Endodermal cell (in vitro differentiated cells): Measurements from ENCODE around the gene GALNT18. TPM values are rescaled to one million over a fixed set of nuclear protein-coding genes. Genes with fewer than 3 reads are reported as not detected.

Source experiments
- DNase-seq: peaks from one replicate; pipeline ENCODE4 v3.0.0-alpha.2; 2017
- H3K27ac ChIP-seq: 2 replicates; pipeline ENCODE4 v1.5.1; 2013; ENCODE audit warnings: mild to moderate bottlenecking, low read depth, low read length, moderate library complexity
- H3K27me3 ChIP-seq: 2 replicates; pipeline ENCODE4 v1.6.1; 2013; ENCODE audit warnings: mild to moderate bottlenecking, low read length, moderate library complexity; ENCODE audit not compliant: insufficient read depth, control insufficient read depth, poor library complexity, severe bottlenecking
- H3K36me3 ChIP-seq: 2 replicates; pipeline ENCODE4 v1.7.0; 2013; ENCODE audit warnings: mild to moderate bottlenecking, low read length, moderate library complexity; ENCODE audit not compliant: control insufficient read depth, insufficient read depth
- H3K4me1 ChIP-seq: one replicate; pipeline ENCODE4 v1.7.0; 2013; ENCODE audit warnings: low read length; ENCODE audit not compliant: control insufficient read depth, insufficient read depth
- H3K4me3 ChIP-seq: 2 replicates; pipeline ENCODE4 v1.5.1; 2013; ENCODE audit warnings: mild to moderate bottlenecking, low read length, moderate library complexity
- H3K9ac ChIP-seq: 2 replicates; pipeline ENCODE4 v1.6.1; 2013; ENCODE audit warnings: mild to moderate bottlenecking, low read length, moderate library complexity; ENCODE audit not compliant: poor library complexity, severe bottlenecking; ENCODE audit errors: extremely low read depth
- H3K9me3 ChIP-seq: 2 replicates; pipeline ENCODE4 v1.6.1; 2013; ENCODE audit warnings: mild to moderate bottlenecking, low read length, moderate library complexity; ENCODE audit not compliant: control insufficient read depth
- H3K27ac Mint-ChIP-seq: 2 replicates; pipeline ENCODE4 v1.8.0; 2020; ENCODE audit warnings: mixed read lengths
- H3K27me3 Mint-ChIP-seq: 2 replicates; pipeline ENCODE4 v1.8.0; 2021; ENCODE audit warnings: mild to moderate bottlenecking, mixed read lengths; ENCODE audit not compliant: insufficient read depth
- H3K36me3 Mint-ChIP-seq: 2 replicates; pipeline ENCODE4 v1.8.0; 2020; ENCODE audit warnings: low read depth, mixed read lengths
- H3K4me1 Mint-ChIP-seq: 2 replicates; pipeline ENCODE4 v1.8.0; 2020; ENCODE audit warnings: mixed read lengths
- H3K4me3 Mint-ChIP-seq: 2 replicates; pipeline ENCODE4 v1.8.0; 2020; ENCODE audit warnings: mild to moderate bottlenecking, moderate library complexity, mixed read lengths
- H3K9me3 Mint-ChIP-seq: 2 replicates; pipeline ENCODE4 v1.8.0; 2020; ENCODE audit warnings: mild to moderate bottlenecking, mixed read lengths
- CTCF ChIP-seq: fragments of 200-600 bp; sonication (generic); conservative IDR thresholded peaks from 2 replicates; pipeline ENCODE4 v1.5.0; 2021; ENCODE audit warnings: antibody characterized with exemption, mild to moderate bottlenecking
- WGBS, 2 experiments: methylation state at CpG; one replicate each; pipeline versions ENCODE4 v1.1.5 to v1.1.7; 2013; ENCODE audit warnings: missing lambda C conversion rate in 2 of 2, mixed read lengths in 1 of 2; ENCODE audit not compliant: insufficient coverage in 1 of 2, insufficient read length in 1 of 2; 5-methylcytosine and 5-hydroxymethylcytosine counted together
- total RNA-seq, 2 donors: library from RNA; stranded (reverse); fragmentation: NEBNext Ultra II Directional in 1 of 2; extraction: Animal tissue kit (Norgen Biotek cat#: 25700) in 1 of 2; gene quantifications; 2 replicates in 1 of 2; 3 replicates in 1 of 2; pipeline ENCODE4 v1.2.1, GENCODE V29; 2021

Gene GALNT18
- total RNA-seq, 2 donors from 2014 or later: 5.1 to 9.9 TPM

- H3K9me3 Mint-ChIP-seq: no peaks in the 10 kb centered on the region
- no peak for TF ChIP-seq CTCF
- peaks cover 10% of the 10 kb centered on the region for H3K27me3 Mint-ChIP-seq
- no peak for DNase-seq
- no peaks in the 10 kb centered on the region for H3K9me3 ChIP-seq
- H3K4me1 ChIP-seq: no peaks in the 10 kb centered on the region
- no peak overlapping the region for H3K9ac ChIP-seq
- H3K36me3 Mint-ChIP-seq: no peaks in the 10 kb centered on the region
- H3K4me3 Mint-ChIP-seq: no peak overlapping the region
- no peak overlapping the region for H3K27ac ChIP-seq
- H3K4me1 Mint-ChIP-seq: peaks cover 15% of the 10 kb centered on the region
- no peaks in the 10 kb centered on the region for H3K36me3 ChIP-seq
- H3K27me3 ChIP-seq: no peaks in the 10 kb centered on the region
- no peak overlapping the region for H3K4me3 ChIP-seq
- no peak overlapping the region for H3K27ac Mint-ChIP-seq
Measured at GRCh38 chr11:11505190-11505589, 116.6 kb downstream of the GALNT18 start.

- DNase-seq: no peak
- no peaks in the 10 kb centered on the region for H3K9me3 Mint-ChIP-seq
- no peaks in the 10 kb centered on the region for H3K36me3 ChIP-seq
- H3K4me3 Mint-ChIP-seq: no peak overlapping the region
- no peaks in the 10 kb centered on the region for H3K9me3 ChIP-seq
- no peak overlapping the region for H3K4me3 ChIP-seq
- H3K27ac ChIP-seq: no peak overlapping the region
- H3K27me3 ChIP-seq: no peaks in the 10 kb centered on the region
- peaks cover 10% of the 10 kb centered on the region for H3K27me3 Mint-ChIP-seq
- peaks cover 15% of the 10 kb centered on the region for H3K4me1 Mint-ChIP-seq
- no peak overlapping the region for H3K27ac Mint-ChIP-seq
- no peaks in the 10 kb centered on the region for H3K36me3 Mint-ChIP-seq
- no peak overlapping the region for H3K9ac ChIP-seq
- no peaks in the 10 kb centered on the region for H3K4me1 ChIP-seq
- no peak for TF ChIP-seq CTCF
Measured at GRCh38 chr11:11504071-11504470, 117.7 kb downstream of the GALNT18 start.

- Histone ChIP-seq H3K9ac (no peak overlapping the region), H3K4me1 (no peaks in the 10 kb centered on the region), H3K36me3 (no peaks in the 10 kb centered on the region), H3K27ac (no peak overlapping the region), H3K9me3 (no peaks in the 10 kb centered on the region), H3K4me3 (no peak overlapping the region), H3K27me3 (no peaks in the 10 kb centered on the region)
- peaks cover 7% of the 10 kb centered on the region for H3K27me3 Mint-ChIP-seq
- peak overlapping the region; percentile 54 for H3K27ac Mint-ChIP-seq
- WGBS, 2 experiments: 77 to 84% methylated on average over 8 to 9 of the region's 9 CpGs
- TF ChIP-seq CTCF: no peak
- peaks cover 15% of the 10 kb centered on the region for H3K4me1 Mint-ChIP-seq
- no peak overlapping the region for H3K4me3 Mint-ChIP-seq
- no peaks in the 10 kb centered on the region for H3K36me3 Mint-ChIP-seq
- DNase-seq: no peak
- no peaks in the 10 kb centered on the region for H3K9me3 Mint-ChIP-seq
Measured at GRCh38 chr11:11502263-11502861, 119.4 kb downstream of the GALNT18 start.
